ENCODE results near the gene SRSF6. TPM values are rescaled to one million over a fixed set of nuclear protein-coding genes. Genes with fewer than 3 reads are reported as not detected.

The SRSF6 gene
- total RNA-seq, 1 experiment from 2014 or later, result 335 TPM

- no peaks in the 10 kb centered on the region for H3K9me3 ChIP-seq
- no peak overlapping the region for H3K4me3 Mint-ChIP-seq (ENCODE audit: unreplicated experiment)
- no peak for TF ChIP-seq CTCF (IDR thresholded peaks at IDR 0.05; ENCODE audit: insufficient read depth in 1 of 2, low read depth in 1 of 2, low read length in 1 of 2, severe bottlenecking in 1 of 2, unreplicated experiment in 1 of 2)
- no TSS peak for BruUV-seq (replicated peaks)
- H3K4me1 ChIP-seq, result no peaks in the 10 kb centered on the region
- ChIA-PET CTCF (no interaction called here), POLR2A (no interaction called here)
- no peaks in the 10 kb centered on the region for H3K36me3 ChIP-seq (ENCODE audit: control insufficient read depth, insufficient read depth, low read length)
- H3K27ac Mint-ChIP-seq (ENCODE audit: unreplicated experiment), result no peak overlapping the region
- intact Hi-C loops (cut with micrococcal nuclease; ENCODE audit: unreplicated experiment), result no loop called here
- H3K4me3 ChIP-seq (ENCODE audit: low read depth, low read length), result no peak overlapping the region
- no peaks in the 10 kb centered on the region for H3K27me3 ChIP-seq (replicated peaks; ENCODE audit: control insufficient read depth, insufficient read depth, low read length)
- DNase-seq, result no peak
- no peaks in the 10 kb centered on the region for H3K4me1 Mint-ChIP-seq (ENCODE audit: low read depth, unreplicated experiment)
- H3K27me3 Mint-ChIP-seq (ENCODE audit: insufficient read depth, unreplicated experiment), result peaks cover 26% of the 10 kb centered on the region
- H3K36me3 Mint-ChIP-seq (ENCODE audit: insufficient read depth, unreplicated experiment), result no peaks in the 10 kb centered on the region
- H3K9me3 Mint-ChIP-seq (ENCODE audit: unreplicated experiment), result peaks cover 10% of the 10 kb centered on the region
Observed at GRCh38 chr20:43440531-43440930, 17.2 kb upstream of the SRSF6 start.

GRCh38 chr20:43442282-43442880 lies 15.3 kb upstream of the SRSF6 start:
- Mint-ChIP-seq H3K4me3 (ENCODE audit: unreplicated experiment) (no peak overlapping the region), H3K27ac (ENCODE audit: unreplicated experiment) (no peak overlapping the region), H3K4me1 (ENCODE audit: low read depth, unreplicated experiment) (no peaks in the 10 kb centered on the region), H3K27me3 (ENCODE audit: insufficient read depth, unreplicated experiment) (peaks cover 13% of the 10 kb centered on the region), H3K9me3 (ENCODE audit: unreplicated experiment) (peaks cover 10% of the 10 kb centered on the region), H3K36me3 (ENCODE audit: insufficient read depth, unreplicated experiment) (no peaks in the 10 kb centered on the region)
- no TSS peak for BruUV-seq (replicated peaks)
- peak; percentile 28 to 64 for TF ChIP-seq CTCF (IDR thresholded peaks at IDR 0.05; ENCODE audit: insufficient read depth in 1 of 2, low read depth in 1 of 2, low read length in 1 of 2, severe bottlenecking in 1 of 2, unreplicated experiment in 1 of 2)
- Histone ChIP-seq H3K27me3 (replicated peaks; ENCODE audit: control insufficient read depth, insufficient read depth, low read length) (no peaks in the 10 kb centered on the region), H3K36me3 (ENCODE audit: control insufficient read depth, insufficient read depth, low read length) (no peaks in the 10 kb centered on the region), H3K4me3 (ENCODE audit: low read depth, low read length) (no peak overlapping the region), H3K4me1 (no peaks in the 10 kb centered on the region), H3K9me3 (no peaks in the 10 kb centered on the region)
- intact Hi-C loops (cut with micrococcal nuclease; ENCODE audit: unreplicated experiment), result no loop called here
- DNase-seq, result peak in 1 of 2 experiments; percentile 62
- POLR2A ChIA-PET, result interaction anchor here (1.5 kb wide), 1 partner anchor 15 kb away, joined by 9 read pairs; the partner anchor contains the start of gene SRSF6
- CTCF ChIA-PET, result interaction anchor here (0.5 to 1.4 kb wide), 4 partner anchors 52 to 1414 kb away, joined by 3 to 5 read pairs (median 4); no protein-coding TSS in a partner anchor

GRCh38 chr20:43444107-43444506 lies 13.6 kb upstream of the SRSF6 start:
- Mint-ChIP-seq H3K27me3 (ENCODE audit: insufficient read depth, unreplicated experiment) (peaks cover 15% of the 10 kb centered on the region), H3K4me1 (ENCODE audit: low read depth, unreplicated experiment) (no peaks in the 10 kb centered on the region), H3K36me3 (ENCODE audit: insufficient read depth, unreplicated experiment) (no peaks in the 10 kb centered on the region), H3K4me3 (ENCODE audit: unreplicated experiment) (no peak overlapping the region), H3K27ac (ENCODE audit: unreplicated experiment) (no peak overlapping the region), H3K9me3 (ENCODE audit: unreplicated experiment) (peaks cover 5% of the 10 kb centered on the region)
- no peak for TF ChIP-seq CTCF (IDR thresholded peaks at IDR 0.05; ENCODE audit: insufficient read depth in 1 of 2, low read depth in 1 of 2, low read length in 1 of 2, severe bottlenecking in 1 of 2, unreplicated experiment in 1 of 2)
- BruUV-seq (replicated peaks), result no TSS peak
- ChIA-PET POLR2A (no interaction called here), CTCF (interaction anchor here (0.6 to 1.5 kb wide), 2 partner anchors 13 to 14 kb away, joined by 5 to 7 read pairs; partner anchors contain the start of gene SRSF6)
- intact Hi-C loops (cut with micrococcal nuclease; ENCODE audit: unreplicated experiment), result no loop called here
- Histone ChIP-seq H3K4me3 (ENCODE audit: low read depth, low read length) (no peak overlapping the region), H3K36me3 (ENCODE audit: control insufficient read depth, insufficient read depth, low read length) (no peaks in the 10 kb centered on the region), H3K4me1 (no peaks in the 10 kb centered on the region), H3K9me3 (no peaks in the 10 kb centered on the region), H3K27me3 (replicated peaks; ENCODE audit: control insufficient read depth, insufficient read depth, low read length) (no peaks in the 10 kb centered on the region)
- DNase-seq, result no peak
